GM12864 (cell line): Measurements from ENCODE around the gene IL17RB.

Source experiments
- DNase-seq: peaks from one replicate; pipeline ENCODE4 v3.0.0-alpha.2; 2011; ENCODE audit warnings: low read depth
- H3K4me3 ChIP-seq: 2 replicates; pipeline ENCODE4 v1.5.1; 2011; ENCODE audit warnings: mild to moderate bottlenecking, low read depth, low read length, control low read depth
- TF ChIP-seq, protein P1 (sequence below): IDR thresholded peaks from 2 replicates; pipeline ENCODE4 v1.5.1; 2011; ENCODE audit warnings: low read depth, mild to moderate bottlenecking, moderate library complexity, low read length, control low read depth, inconsistent platforms; ENCODE audit errors: missing control alignments

The IL17RB gene

DNA sequence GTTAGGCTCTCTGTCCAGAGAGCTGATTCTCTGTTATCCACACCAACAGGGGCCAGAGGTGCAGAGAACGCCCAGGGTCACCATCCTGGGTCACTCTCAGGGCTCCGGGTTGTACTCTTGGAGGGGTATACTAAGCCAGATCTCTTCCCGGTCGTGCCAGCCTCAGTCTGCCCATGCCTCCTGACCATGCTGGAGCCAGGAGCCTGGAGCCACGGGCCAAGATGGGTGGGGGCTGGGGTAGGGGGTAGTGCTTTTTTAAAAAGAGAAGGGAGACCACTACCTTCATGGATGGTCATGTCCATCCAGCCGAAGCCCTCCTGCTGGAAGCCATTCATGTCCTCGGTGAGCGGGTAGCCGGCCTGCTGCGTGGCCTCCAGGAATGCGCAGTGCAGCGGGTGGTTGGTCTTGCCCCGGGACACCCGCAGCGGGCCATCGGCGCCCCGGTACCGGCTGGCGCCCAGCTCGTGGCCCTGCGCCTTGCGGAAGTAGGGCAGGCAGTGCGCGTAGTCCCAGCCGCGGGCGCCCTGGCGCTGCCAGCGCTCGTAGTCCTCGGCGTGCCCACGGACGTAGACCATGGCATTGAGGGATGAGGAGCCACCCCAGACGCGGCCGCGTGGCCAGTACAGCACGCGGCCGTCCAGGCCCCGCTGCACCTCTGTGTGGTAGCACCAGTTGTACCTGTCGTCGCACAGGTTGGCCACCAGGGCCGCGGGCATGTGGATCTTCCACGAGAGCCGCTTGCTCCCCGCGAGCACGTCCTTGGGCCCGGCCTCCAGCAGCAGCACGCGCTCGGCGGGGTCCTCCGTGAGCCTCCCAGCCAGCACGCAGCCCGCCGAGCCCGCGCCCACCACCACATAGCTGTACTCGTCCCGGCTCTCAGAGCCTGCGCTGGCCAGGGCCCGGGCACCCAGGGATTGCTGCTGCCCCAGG, 23.1 kb upstream of the IL17RB start:
- DNase-seq, result no peak
- no peak overlapping the region for H3K4me3 ChIP-seq
- TF ChIP-seq, protein P1, sequence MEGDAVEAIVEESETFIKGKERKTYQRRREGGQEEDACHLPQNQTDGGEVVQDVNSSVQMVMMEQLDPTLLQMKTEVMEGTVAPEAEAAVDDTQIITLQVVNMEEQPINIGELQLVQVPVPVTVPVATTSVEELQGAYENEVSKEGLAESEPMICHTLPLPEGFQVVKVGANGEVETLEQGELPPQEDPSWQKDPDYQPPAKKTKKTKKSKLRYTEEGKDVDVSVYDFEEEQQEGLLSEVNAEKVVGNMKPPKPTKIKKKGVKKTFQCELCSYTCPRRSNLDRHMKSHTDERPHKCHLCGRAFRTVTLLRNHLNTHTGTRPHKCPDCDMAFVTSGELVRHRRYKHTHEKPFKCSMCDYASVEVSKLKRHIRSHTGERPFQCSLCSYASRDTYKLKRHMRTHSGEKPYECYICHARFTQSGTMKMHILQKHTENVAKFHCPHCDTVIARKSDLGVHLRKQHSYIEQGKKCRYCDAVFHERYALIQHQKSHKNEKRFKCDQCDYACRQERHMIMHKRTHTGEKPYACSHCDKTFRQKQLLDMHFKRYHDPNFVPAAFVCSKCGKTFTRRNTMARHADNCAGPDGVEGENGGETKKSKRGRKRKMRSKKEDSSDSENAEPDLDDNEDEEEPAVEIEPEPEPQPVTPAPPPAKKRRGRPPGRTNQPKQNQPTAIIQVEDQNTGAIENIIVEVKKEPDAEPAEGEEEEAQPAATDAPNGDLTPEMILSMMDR, result no peak

DNA sequence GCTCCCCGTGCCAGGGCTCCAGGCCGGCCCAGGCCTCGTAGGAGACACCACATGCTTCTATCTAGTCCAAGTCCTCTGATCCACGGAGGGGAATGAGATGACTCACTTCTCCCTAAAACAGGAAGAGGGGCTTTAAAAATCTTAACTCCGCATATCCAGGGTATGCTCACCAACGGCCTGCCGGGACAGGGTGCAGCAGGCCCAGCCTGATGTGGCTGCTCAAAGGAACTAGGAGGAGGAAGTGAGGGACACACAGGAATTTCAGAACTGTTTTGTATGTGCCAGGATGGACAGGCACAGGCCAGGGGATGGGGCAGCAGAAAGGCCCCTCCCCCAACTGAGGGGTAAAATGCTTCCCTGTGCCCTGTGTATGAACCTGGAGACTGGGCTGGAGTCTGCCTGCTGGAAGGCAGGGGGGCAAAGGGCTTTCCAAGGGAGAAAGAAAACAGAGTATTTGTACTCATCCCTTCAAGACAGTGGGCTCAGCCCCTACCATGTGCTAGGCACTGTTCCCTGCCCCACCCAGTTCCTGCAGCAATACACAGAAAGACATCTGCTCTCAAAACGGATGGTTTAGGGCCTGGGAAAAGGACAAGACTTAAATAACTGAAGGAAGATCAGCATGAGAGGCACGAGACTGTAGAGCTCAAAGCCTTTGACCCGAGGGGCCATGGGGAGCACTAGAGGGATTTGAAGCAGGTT, 22.3 kb upstream of the IL17RB start:
- TF ChIP-seq, protein P1, result no peak
- DNase-seq, result no peak
- H3K4me3 ChIP-seq, result no peak overlapping the region

DNA sequence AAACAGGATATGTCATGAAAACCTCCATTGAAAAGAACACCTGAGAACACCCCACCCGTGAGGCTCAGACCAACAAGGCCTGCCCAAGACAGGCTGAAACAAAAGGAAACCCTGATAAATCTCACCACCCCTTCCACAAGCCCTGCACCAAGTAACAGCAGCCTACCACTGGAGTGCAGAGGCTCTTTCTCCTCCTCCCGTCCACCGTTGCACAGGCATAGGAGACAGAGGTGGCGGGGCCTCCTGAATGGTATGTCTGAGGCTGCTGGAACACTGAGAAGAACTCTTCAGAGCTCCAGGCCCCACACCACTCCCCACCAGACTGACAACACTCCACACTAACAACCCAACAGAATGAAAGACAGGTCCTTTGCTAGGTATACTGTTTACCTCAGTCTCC, 21.6 kb upstream of the IL17RB start:
- TF ChIP-seq, protein P1, result no peak
- DNase-seq, result no peak
- H3K4me3 ChIP-seq, result no peak overlapping the region

- H3K4me3 ChIP-seq, result no peak overlapping the region
- TF ChIP-seq, protein P1, result no peak
- DNase-seq, result no peak
Measured at GRCh38 chr3:53826048-53826447, 20.3 kb upstream of the IL17RB start.

DNA sequence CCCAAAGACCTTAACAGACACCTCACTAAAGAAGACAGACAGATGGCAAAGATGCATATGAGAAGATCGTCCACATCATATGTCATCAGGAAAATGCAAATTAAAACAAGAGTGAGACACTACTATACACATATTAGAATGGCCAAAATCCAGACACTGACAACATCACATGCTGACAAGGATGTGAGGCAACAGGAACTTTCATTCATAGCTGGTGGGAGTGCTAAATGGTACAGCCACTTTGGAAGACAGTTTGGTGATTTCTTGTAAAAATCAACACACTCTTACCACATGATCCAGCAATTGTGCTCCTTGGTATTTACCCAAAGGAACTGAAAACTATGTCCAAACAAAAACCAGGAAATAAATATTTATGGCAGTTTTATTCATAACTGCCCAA, 17.8 kb upstream of the IL17RB start:
- TF ChIP-seq, protein P1, result no peak

GRCh38 chr3:53829605-53830004, 16.8 kb upstream of the IL17RB start:
- no peak for DNase-seq
- TF ChIP-seq, protein P1, result no peak
- H3K4me3 ChIP-seq, result no peak overlapping the region

More for the DNA sequence above, 17.8 kb upstream of the IL17RB start:
- H3K4me3 ChIP-seq, result no peak overlapping the region
- no peak for DNase-seq

- TF ChIP-seq, protein P1, result no peak
- no peak overlapping the region for H3K4me3 ChIP-seq
- DNase-seq, result no peak
Measured at GRCh38 chr3:53830944-53831343, 15.4 kb upstream of the IL17RB start.
